Hindlimb muscle (tissue), 1 donor: ENCODE results near the gene ZFPM1. TPM values are rescaled to one million over a fixed set of nuclear protein-coding genes. Genes with fewer than 3 reads are reported as not detected.

Source experiments
- DNase-seq: peaks from one replicate; pipeline ENCODE4 v3.0.0-alpha.2; 2013
- polyA plus RNA-seq: library from polyadenylated mRNA; unstranded; fragments of 120-200 nt; gene quantifications from one replicate; pipeline ENCODE4 v1.2.1, GENCODE V29; 2013; ENCODE audit not compliant: insufficient read length

The ZFPM1 gene
- polyA plus RNA-seq, 1 donor: 1.7 TPM

DNA sequence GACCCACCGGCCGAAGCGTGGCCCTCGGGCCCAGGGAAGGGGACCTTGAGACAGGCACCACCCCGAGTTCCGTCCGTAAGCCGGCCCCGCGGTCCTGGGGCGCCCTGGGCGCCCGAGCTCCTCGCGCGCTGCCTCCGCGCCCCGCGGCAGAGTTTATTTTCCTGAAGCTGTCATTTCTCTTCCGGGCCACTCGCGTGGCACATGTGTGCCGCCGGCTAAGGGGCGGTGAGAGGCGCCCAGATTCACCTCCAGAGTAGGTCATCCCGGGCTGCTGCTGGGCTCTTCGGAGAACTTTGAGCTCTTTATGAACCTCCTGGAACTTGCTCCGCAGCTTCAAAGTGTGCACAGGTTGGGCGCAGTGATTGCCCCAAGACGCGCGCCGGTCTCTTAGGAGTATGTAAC, 117.6 kb downstream of the ZFPM1 start:
- DNase-seq: no peak

DNA sequence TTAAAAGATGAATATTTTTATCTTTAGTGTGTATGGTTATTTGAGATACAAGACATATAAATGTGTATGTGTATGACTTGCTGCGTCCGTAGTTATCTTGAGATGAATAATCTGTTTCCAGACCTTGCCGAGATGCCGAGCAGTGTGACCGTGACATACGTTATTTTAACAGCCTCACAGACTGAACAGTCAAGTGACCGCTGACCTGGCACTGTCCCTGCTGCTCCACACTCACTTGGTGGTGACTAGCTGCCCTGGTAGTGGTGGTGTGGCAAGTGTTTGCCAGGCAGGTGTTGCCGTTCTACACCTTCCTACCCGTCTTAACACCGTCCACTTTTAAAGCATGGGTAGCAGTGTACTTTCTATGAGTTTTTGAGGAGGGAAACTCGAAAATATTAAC, 122.2 kb downstream of the ZFPM1 start:
- no peak for DNase-seq

DNA sequence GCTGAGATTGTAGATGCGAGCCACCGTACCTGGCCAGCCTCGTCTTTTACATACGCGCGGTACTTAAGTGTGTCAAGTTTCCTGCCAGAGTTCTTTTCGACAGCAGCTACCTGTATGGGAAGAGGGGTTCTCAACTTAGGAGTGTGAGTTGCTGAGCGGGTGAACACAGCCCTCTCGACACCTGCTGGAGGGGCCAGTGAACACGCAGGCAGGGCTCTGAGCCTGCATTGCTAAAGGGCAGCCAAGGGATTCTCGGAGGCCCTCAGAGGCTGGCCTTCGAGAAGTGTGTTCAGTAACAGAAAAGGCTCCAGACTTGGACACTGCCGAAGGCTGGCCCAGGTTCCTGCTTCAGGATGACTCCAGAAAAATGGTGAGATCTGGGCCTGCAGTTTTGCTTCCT, 123.2 kb downstream of the ZFPM1 start:
- no peak for DNase-seq

DNA sequence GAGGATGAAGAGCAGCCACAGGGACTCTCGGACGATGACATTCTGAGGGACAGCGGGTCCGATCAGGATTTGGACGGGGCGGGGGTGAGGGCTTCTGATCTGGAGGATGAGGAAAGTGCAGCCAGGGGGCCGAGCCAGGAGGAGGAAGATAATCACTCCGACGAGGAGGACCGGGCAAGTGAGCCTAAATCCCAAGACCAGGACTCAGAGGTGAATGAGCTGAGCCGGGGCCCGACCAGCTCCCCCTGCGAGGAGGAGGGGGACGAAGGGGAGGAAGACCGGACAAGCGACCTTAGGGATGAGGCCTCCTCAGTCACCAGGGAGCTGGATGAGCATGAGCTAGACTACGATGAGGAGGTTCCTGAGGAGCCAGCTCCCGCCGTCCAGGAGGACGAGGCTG, 124.1 kb downstream of the ZFPM1 start:
- DNase-seq: no peak

DNA sequence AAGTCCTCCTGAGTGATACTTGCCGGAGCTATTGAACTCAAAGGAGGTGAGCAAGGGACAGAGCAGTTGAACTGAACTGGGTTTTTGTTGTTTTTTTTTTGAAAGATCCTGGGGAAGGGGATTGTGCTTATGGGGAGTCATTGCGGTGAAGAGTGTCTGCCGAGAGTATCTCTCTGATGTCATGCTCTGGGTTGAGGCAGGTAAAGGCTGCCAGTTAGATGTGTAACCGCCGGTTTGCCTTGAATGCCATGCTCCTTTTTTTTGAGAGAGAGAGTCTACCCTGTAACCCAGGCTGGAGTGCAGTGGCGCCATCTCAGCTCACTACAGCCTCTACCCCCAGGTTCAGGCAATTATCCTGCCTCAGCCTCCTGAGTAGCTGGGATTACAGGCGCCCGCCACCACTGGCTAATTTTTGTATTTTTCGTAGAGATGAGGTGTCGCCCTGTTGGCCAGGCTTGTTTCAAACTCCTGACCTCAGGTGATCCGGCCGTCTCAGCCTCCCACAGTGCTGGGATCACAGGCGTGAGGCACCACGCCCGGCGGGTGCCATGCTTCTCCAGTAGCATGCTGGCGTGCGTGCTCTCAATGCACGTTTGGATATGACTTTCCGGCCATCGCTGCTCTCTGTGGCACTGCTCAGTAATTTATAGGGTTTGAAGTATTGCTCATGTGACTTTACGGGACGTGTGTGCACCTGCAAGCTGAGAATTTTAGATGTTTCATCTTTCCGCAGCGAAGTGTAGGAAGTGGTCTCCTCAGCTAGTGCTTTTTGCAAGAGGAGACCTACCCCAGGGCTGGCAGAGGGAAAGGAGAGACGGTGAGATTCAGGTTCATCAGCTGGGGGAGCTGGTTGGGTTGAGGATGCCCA, 125.6 kb downstream of the ZFPM1 start:
- DNase-seq: no peak

DNA sequence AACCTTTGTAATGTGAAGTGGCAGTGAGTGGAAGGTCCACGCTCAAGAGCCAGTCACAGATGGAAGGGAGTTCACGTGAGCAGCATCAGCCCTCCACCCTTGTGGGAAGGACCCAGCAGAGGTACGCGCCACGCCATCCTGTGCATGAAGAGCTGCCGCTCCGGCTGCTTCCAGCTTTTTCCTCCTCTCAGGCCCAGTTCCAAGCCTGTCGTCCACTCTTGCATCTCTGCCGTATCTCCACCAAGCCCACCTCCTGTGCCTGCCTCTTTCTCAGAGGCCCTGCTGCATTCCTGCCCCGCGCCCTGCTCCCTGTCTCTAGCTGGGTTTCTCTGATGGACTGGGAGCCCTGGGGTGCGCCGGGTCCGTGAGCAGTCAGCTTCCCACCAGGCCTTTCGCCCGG, 127.3 kb downstream of the ZFPM1 start:
- DNase-seq: no peak

DNA sequence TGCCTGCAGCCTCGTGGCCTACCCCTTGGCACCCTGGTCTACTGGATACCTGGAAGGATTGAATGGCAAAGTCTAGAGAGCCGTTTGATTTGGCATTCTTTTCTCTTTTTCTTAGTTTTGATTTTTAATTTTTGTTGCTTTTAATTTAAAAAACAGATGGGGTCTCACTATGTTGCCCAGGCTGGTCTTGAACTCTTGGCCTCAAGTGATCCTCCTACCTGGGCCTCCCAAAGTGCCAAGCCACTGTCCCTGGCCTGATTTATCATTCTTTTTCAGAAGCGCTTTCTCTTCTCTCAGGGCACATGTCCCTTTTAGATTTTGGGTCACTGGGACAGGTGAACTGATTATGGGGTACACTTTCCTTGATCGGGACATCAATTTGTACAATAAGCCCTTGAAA, 128.0 kb downstream of the ZFPM1 start:
- DNase-seq: no peak

DNA sequence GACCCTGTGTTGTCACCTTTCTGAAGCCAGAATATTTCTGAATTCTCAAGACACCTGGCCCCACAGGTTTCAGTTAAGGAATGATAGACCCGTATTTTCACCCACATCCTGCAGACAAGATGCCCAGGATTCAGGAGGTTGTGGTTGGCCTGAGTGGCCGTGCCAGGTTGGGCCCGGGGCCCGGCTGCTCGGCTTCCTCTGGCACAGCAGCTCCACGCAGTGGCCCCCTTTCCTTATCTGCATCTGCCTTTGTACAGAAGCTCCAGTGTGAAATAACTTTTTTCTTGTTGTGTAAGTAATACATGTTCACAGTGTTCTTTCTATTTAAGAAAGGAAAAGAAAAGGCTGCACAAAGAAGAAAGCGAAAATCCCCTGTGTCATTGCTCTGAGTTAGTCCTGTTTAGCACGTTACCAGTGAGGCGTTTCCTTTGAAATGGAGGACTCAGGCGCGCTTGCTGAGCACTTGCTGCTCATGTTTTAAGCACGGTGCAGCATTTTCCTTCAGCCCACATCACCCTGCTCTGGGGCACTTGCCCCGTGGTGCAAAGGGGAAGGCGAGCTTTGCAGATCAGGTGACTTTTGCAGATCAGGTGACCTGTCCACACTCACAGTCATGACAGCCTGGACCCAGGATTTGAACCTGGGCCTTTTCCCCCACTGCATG, 130.0 kb downstream of the ZFPM1 start:
- DNase-seq: no peak

DNA sequence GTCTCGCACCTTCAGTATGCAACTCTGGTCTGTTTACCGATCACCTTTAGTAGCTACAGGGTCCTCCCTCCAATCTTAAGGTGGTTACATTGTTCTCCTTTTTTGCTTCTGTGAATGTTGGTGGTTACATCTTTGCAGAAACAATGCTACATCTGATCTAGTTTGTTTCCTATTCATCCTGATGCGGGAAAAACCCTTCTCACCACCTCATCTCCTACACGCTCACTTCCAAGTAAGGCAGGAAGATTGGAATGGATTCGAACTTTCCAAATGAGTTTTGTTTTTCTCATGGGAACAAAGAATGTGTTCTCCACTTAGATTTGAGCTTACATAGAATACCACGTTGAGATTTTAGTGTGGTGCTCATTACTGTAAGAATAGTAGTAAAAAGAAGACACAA, 131.6 kb downstream of the ZFPM1 start:
- DNase-seq: no peak

DNA sequence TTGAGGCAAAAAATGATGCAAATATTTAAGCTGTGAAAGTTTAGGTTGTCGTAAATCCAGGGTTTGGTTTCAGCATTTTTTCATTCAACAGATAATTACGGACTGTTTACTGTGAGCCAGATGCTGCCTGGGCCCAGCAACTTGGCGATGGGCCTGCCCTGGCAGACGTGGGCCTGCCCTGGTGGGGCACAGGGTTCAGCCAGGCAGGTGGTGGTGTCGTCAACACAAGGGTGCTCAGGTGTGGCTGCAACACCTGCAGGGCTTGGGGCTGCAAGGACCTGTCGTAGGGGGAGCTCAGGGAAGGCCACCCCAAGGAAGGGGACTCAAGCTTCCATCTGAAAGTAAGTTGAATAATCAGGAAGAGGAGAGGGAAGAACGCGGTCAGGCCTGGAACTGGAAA, 132.2 kb downstream of the ZFPM1 start:
- no peak for DNase-seq

DNA sequence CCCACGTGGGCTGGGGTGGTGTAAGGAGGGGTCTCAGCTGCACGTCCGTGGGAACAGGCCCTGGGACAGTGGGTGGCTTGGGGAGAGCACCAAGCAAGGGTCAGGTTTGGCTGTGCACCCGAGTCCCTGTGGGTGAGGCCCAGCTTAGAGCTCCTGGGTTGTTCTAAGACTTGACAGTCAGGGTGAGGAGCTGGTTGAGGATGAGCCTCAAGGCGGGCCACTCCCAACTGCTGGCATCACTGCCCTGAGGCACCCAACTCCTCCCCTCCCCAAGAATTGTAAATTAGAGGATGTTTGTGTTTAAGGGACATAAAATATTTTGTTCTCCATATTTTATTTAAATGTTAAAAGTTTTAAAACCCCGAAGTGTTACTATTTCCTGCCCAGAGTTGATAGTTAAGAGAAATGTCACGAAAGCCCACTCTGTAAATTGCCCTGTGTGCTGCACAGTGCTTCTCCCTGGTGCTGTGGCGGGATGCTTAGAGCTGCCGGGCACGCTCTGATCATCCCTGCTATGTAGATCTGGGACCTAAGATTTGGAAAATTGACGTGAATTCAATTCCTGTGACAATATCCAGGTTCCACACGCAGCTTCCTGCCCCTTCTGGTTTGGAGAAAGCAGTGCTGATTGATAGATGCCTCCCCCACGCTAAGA, 133.0 kb downstream of the ZFPM1 start:
- DNase-seq: no peak

Other genes with a start within 250 kb of the ZFPM1 start
- 5.9 TPM for gene ZNF469, start 70.3 kb upstream of the ZFPM1 start, polyA plus RNA-seq
- gene ZC3H18, start 117.1 kb downstream of the ZFPM1 start, polyA plus RNA-seq: 34.0 TPM
- not detected for gene IL17C, start 185.3 kb downstream of the ZFPM1 start, polyA plus RNA-seq
- 52.9 TPM for gene CYBA, start 197.8 kb downstream of the ZFPM1 start, polyA plus RNA-seq
- gene MVD, start 209.8 kb downstream of the ZFPM1 start, polyA plus RNA-seq: 27.3 TPM
- 6.4 TPM for gene SNAI3, start 233.2 kb downstream of the ZFPM1 start, polyA plus RNA-seq